Measurements from ENCODE around the gene UCN. TPM values are rescaled to one million over a fixed set of nuclear protein-coding genes. Genes with fewer than 3 reads are reported as not detected.

The UCN gene
- total and polyA plus RNA-seq, 2 of the 4 experiments (the other 2 are of a cell fraction): 0.22 TPM; not detected in 1

GRCh38 chr2:27294928-27295327 lies 13.3 kb downstream of the UCN start:
- ATAC-seq (ENCODE audit: low read depth): no peak
- H3K4me1 ChIP-seq (ENCODE audit: control insufficient read depth, insufficient read depth, low read length): peaks cover 10% of the 10 kb centered on the region
- in situ Hi-C loops (cut with MboI; ENCODE audit: low sequenced_read_pairs) (no loop called here), intact Hi-C loops (cut with micrococcal nuclease) (no loop called here), dilution Hi-C loops (cut with HindIII; ENCODE audit: low sequenced_read_pairs, unreplicated experiment) (no loop called here)
- CTCF ChIA-PET: no interaction called here
- H4K91ac ChIP-seq (ENCODE audit: insufficient read depth, low read depth, low read length): no peak overlapping the region
- no peak overlapping the region for H2AFZ ChIP-seq (replicated peaks; ENCODE audit: low read length, poor library complexity)
- H2BK120ac ChIP-seq (ENCODE audit: low read depth, low read length): no peak overlapping the region
- no peak overlapping the region for H3K18ac ChIP-seq (ENCODE audit: low read depth, low read length)
- H3K9ac ChIP-seq (ENCODE audit: low read depth, low read length): no peak overlapping the region
- no peaks in the 10 kb centered on the region; the same call in 1 of the 2 replicates for H4K20me1 ChIP-seq (ENCODE audit: insufficient read depth, low read length)
- no peak for TF ChIP-seq CHD1 (IDR thresholded peaks at IDR 0.05; ENCODE audit: low read depth, low read length)
- TF ChIP-seq MXI1 (IDR thresholded peaks at IDR 0.05; ENCODE audit: borderline replicate concordance, low read depth, low read length): no peak
- TF ChIP-seq, protein P1, sequence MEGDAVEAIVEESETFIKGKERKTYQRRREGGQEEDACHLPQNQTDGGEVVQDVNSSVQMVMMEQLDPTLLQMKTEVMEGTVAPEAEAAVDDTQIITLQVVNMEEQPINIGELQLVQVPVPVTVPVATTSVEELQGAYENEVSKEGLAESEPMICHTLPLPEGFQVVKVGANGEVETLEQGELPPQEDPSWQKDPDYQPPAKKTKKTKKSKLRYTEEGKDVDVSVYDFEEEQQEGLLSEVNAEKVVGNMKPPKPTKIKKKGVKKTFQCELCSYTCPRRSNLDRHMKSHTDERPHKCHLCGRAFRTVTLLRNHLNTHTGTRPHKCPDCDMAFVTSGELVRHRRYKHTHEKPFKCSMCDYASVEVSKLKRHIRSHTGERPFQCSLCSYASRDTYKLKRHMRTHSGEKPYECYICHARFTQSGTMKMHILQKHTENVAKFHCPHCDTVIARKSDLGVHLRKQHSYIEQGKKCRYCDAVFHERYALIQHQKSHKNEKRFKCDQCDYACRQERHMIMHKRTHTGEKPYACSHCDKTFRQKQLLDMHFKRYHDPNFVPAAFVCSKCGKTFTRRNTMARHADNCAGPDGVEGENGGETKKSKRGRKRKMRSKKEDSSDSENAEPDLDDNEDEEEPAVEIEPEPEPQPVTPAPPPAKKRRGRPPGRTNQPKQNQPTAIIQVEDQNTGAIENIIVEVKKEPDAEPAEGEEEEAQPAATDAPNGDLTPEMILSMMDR (conservative IDR thresholded peaks at IDR 0.05; ENCODE audit: low read depth, low read length): no peak
- TF ChIP-seq MAFK (IDR thresholded peaks at IDR 0.05; ENCODE audit: low read depth, low read length): no peak
- TF ChIP-seq BHLHE40 (IDR thresholded peaks at IDR 0.05; ENCODE audit: low read depth, low read length): no peak
- no peak for TF ChIP-seq RCOR1 (IDR thresholded peaks at IDR 0.05; ENCODE audit: insufficient replicate concordance, low read length)
- TF ChIP-seq SMC3 (IDR thresholded peaks at IDR 0.05; ENCODE audit: low read depth, low read length): no peak
- TF ChIP-seq NFE2L2 (IDR thresholded peaks at IDR 0.05; ENCODE audit: low read depth, low read length): no peak
- no peak for TF ChIP-seq RFX5 (IDR thresholded peaks at IDR 0.05; ENCODE audit: low read depth, low read length)
- TF ChIP-seq POLR2A (IDR thresholded peaks at IDR 0.05; ENCODE audit: low read depth, low read length): no peak
- no peak overlapping the region for H2AK5ac ChIP-seq (ENCODE audit: low read depth, low read length)
- H3K79me1 ChIP-seq (ENCODE audit: low read depth in 1 of 2, low read length in 2 of 2): no peaks in the 10 kb centered on the region
- no peak overlapping the region for H3K4ac ChIP-seq (ENCODE audit: low read depth, low read length)
- no peak overlapping the region for H3K27ac ChIP-seq (ENCODE audit: insufficient read depth, low read length)
- no peak overlapping the region for H2BK5ac ChIP-seq (ENCODE audit: low read depth, low read length, poor library complexity, severe bottlenecking)
- H3K9me3 ChIP-seq (ENCODE audit: control insufficient read depth, insufficient read depth, low read length): no peaks in the 10 kb centered on the region
- no peak overlapping the region for H2BK20ac ChIP-seq (ENCODE audit: low read depth, low read length)
- peaks cover 13% of the 10 kb centered on the region for H3K9me1 ChIP-seq (ENCODE audit: insufficient read depth, low read length)
- H3K14ac ChIP-seq (replicated peaks; ENCODE audit: low read depth, low read length): no peak overlapping the region
- no TSS peak for BruUV-seq (replicated peaks)
- peaks cover 8% of the 10 kb centered on the region for H3K27me3 ChIP-seq (ENCODE audit: control insufficient read depth, insufficient read depth, low read length)
- H4K8ac ChIP-seq (ENCODE audit: low read depth in 2 of 2, low read length in 2 of 2): no peak overlapping the region
- no CpG with 5 or more reads among the region's 8 CpGs for WGBS, 2 experiments (ENCODE audit: extremely low coverage in 2 of 2, insufficient read length in 1 of 2)
- no peak overlapping the region for H4K5ac ChIP-seq (ENCODE audit: low read depth, low read length)
- H3K36me3 ChIP-seq (ENCODE audit: control insufficient read depth, insufficient read depth, low read length): no peaks in the 10 kb centered on the region
- no peak overlapping the region for H2AK9ac ChIP-seq (replicated peaks; ENCODE audit: low read depth, low read length, poor library complexity)
- no peak overlapping the region for H2BK15ac ChIP-seq (ENCODE audit: low read depth, low read length)
- H3K4me2 ChIP-seq (ENCODE audit: low read depth, low read length): no peak overlapping the region
- no peak for DNase-seq
- H3K4me3 ChIP-seq (ENCODE audit: insufficient read depth, low read depth, low read length): no peak overlapping the region
- POLR2A ChIA-PET (ENCODE audit: unreplicated experiment): no interaction called here
- H3K23ac ChIP-seq (ENCODE audit: low read depth, low read length): no peak overlapping the region
- no peak overlapping the region for H3K56ac ChIP-seq (ENCODE audit: extremely low read depth, insufficient read depth, low read length)

Measured in IMR-90 (cell line).